Neural progenitor cell (in vitro differentiated cells): Measurements from ENCODE around the gene PCDHA3.

Experiments
- CTCF ChIP-seq: fragments of 200-600 bp; sonication (generic); IDR thresholded peaks from 2 replicates; pipeline ENCODE4 v1.5.1; 2017; ENCODE audit warnings: antibody characterized with exemption, mild to moderate bottlenecking
- EZH2phosphoT487 ChIP-seq: fragments of 200-600 bp; sonication (generic); IDR thresholded peaks from 2 replicates; pipeline ENCODE4 v1.6.1; 2017; ENCODE audit warnings: antibody characterized with exemption

- peak; percentile 70 for TF ChIP-seq CTCF
- TF ChIP-seq EZH2phosphoT487 = no peak
These were observed 6.1 kb upstream of the PCDHA3 start, which contains the start of gene PCDHA2 for GRCh38 chr5:140794595-140795258.
